Measurements from ENCODE around the gene C6orf89.

C6orf89 gene

GRCh38 chr6:36885461-36886401 is at the start of gene C6orf89:
C6orf89 (plus strand) TSS chr6:36885952; CDS start chr6:36899445, 13,493 bp downstream.
- peak; percentile 76 for DNase-seq (ENCODE audit: low read depth)

GRCh38 chr6:36836111-36837021 is 49.4 kb upstream of the C6orf89 start:
- no peak for DNase-seq (ENCODE audit: low read depth)

GRCh38 chr6:36837022-36837339 is 48.8 kb upstream of the C6orf89 start:
- no peak for DNase-seq (ENCODE audit: low read depth)

GRCh38 chr6:36837686-36838085 is 48.1 kb upstream of the C6orf89 start:
- DNase-seq (ENCODE audit: low read depth): no peak

- DNase-seq (ENCODE audit: low read depth): no peak
These were observed 46.6 kb upstream of the C6orf89 start, which contains the start of gene CPNE5 for GRCh38 chr6:36838896-36839748. CPNE5 (minus strand) TSS chr6:36839444; CDS start chr6:36839377, 67 bp downstream.

- DNase-seq (ENCODE audit: low read depth): no peak
These were observed 45.9 kb upstream of the C6orf89 start for GRCh38 chr6:36839749-36840431.

- DNase-seq (ENCODE audit: low read depth): no peak
These were observed 45.0 kb upstream of the C6orf89 start for GRCh38 chr6:36840432-36841403.

- DNase-seq (ENCODE audit: low read depth): no peak
These were observed 44.0 kb upstream of the C6orf89 start for GRCh38 chr6:36841756-36842155.

GRCh38 chr6:36843170-36843569 is 42.6 kb upstream of the C6orf89 start:
- DNase-seq (ENCODE audit: low read depth): no peak

- no peak for DNase-seq (ENCODE audit: low read depth)
These were observed 41.3 kb upstream of the C6orf89 start for GRCh38 chr6:36844232-36845170.

GRCh38 chr6:36845233-36845632 is 40.5 kb upstream of the C6orf89 start:
- no peak for DNase-seq (ENCODE audit: low read depth)

GRCh38 chr6:36847152-36847551 is 38.6 kb upstream of the C6orf89 start:
- DNase-seq (ENCODE audit: low read depth): no peak

- DNase-seq (ENCODE audit: low read depth): no peak
These were observed 37.8 kb upstream of the C6orf89 start for GRCh38 chr6:36847991-36848390.

GRCh38 chr6:36848658-36849441 is 36.9 kb upstream of the C6orf89 start:
- no peak for DNase-seq (ENCODE audit: low read depth)

- DNase-seq (ENCODE audit: low read depth): no peak
These were observed 35.7 kb upstream of the C6orf89 start for GRCh38 chr6:36850021-36850420.

- DNase-seq (ENCODE audit: low read depth): peak; percentile 34
These were observed 34.6 kb upstream of the C6orf89 start for GRCh38 chr6:36851149-36851614.

- no peak for DNase-seq (ENCODE audit: low read depth)
These were observed 34.1 kb upstream of the C6orf89 start for GRCh38 chr6:36851626-36852025.

Measured in non-pigmented ciliary epithelial cell (primary cell).